ENCODE measurements around the gene SNX25. TPM values are rescaled to one million over a fixed set of nuclear protein-coding genes. Genes with fewer than 3 reads are reported as not detected.
A peak's percentile ranks its signal among the peaks of the same experiment; 100 is the strongest.
"Not testable (repeated sequence)": the region's sequence is repeated elsewhere in the genome, so short reads cannot be mapped to it uniquely, and the experiment has no call there.

The SNX25 gene
- total RNA-seq, 2 donors from 2014 or later = 28.2 to 31.2 TPM

- H3K27ac Mint-ChIP-seq = peak overlapping the region; percentile 16
- peaks cover 53% of the 10 kb centered on the region for H3K36me3 Mint-ChIP-seq (ENCODE audit: low read depth)
- no peaks in the 10 kb centered on the region for H3K9me3 Mint-ChIP-seq
- no peak overlapping the region for H3K4me3 Mint-ChIP-seq
- ATAC-seq (replicated peaks) = peak; percentile 38
- H3K4me1 Mint-ChIP-seq = peaks cover 4% of the 10 kb centered on the region
- no peaks in the 10 kb centered on the region for H3K27me3 Mint-ChIP-seq
These were observed 148.5 kb downstream of the SNX25 start for GRCh38 chr4:185357733-185358440.

GRCh38 chr4:185358514-185358913 is 149.1 kb downstream of the SNX25 start:
- H3K36me3 Mint-ChIP-seq (ENCODE audit: low read depth) = peaks cover 53% of the 10 kb centered on the region
- no peak for ATAC-seq (replicated peaks)
- no peak overlapping the region for H3K27ac Mint-ChIP-seq
- peaks cover 4% of the 10 kb centered on the region for H3K4me1 Mint-ChIP-seq
- no peaks in the 10 kb centered on the region for H3K9me3 Mint-ChIP-seq
- H3K4me3 Mint-ChIP-seq = no peak overlapping the region
- no peaks in the 10 kb centered on the region for H3K27me3 Mint-ChIP-seq

- no peak for ATAC-seq (replicated peaks)
- Mint-ChIP-seq H3K27me3 (no peaks in the 10 kb centered on the region), H3K9me3 (no peaks in the 10 kb centered on the region), H3K4me3 (no peak overlapping the region), H3K4me1 (peaks cover 4% of the 10 kb centered on the region), H3K36me3 (ENCODE audit: low read depth) (peaks cover 50% of the 10 kb centered on the region), H3K27ac (no peak overlapping the region)
These were observed 149.6 kb downstream of the SNX25 start for GRCh38 chr4:185358959-185359358.

GRCh38 chr4:185359767-185360446 is 150.5 kb downstream of the SNX25 start:
- Mint-ChIP-seq H3K4me3 (no peak overlapping the region), H3K27me3 (no peaks in the 10 kb centered on the region), H3K4me1 (peaks cover 4% of the 10 kb centered on the region), H3K27ac (no peak overlapping the region), H3K36me3 (ENCODE audit: low read depth) (peaks cover 50% of the 10 kb centered on the region), H3K9me3 (no peaks in the 10 kb centered on the region)
- ATAC-seq (replicated peaks) = no peak

GRCh38 chr4:185361872-185362271 is 152.5 kb downstream of the SNX25 start:
- Mint-ChIP-seq H3K4me3 (no peak overlapping the region), H3K9me3 (no peaks in the 10 kb centered on the region), H3K27ac (no peak overlapping the region), H3K27me3 (no peaks in the 10 kb centered on the region), H3K4me1 (peaks cover 4% of the 10 kb centered on the region), H3K36me3 (ENCODE audit: low read depth) (peaks cover 49% of the 10 kb centered on the region)
- no peak for ATAC-seq (replicated peaks)

GRCh38 chr4:185362570-185362969 is 153.2 kb downstream of the SNX25 start:
- H3K9me3 Mint-ChIP-seq; ATAC-seq (replicated peaks); H3K4me3 Mint-ChIP-seq; H3K27me3 Mint-ChIP-seq; H3K4me1 Mint-ChIP-seq; H3K27ac Mint-ChIP-seq: not testable (repeated sequence)
- H3K36me3 Mint-ChIP-seq (ENCODE audit: low read depth) = peaks cover 42% of the 10 kb centered on the region

- H3K27me3 Mint-ChIP-seq = no peaks in the 10 kb centered on the region
- no peak for ATAC-seq (replicated peaks)
- no peak overlapping the region for H3K4me3 Mint-ChIP-seq
- no peak overlapping the region for H3K27ac Mint-ChIP-seq
- peaks cover 35% of the 10 kb centered on the region for H3K36me3 Mint-ChIP-seq (ENCODE audit: low read depth)
- H3K9me3 Mint-ChIP-seq = no peaks in the 10 kb centered on the region
- H3K4me1 Mint-ChIP-seq = no peaks in the 10 kb centered on the region
These were observed 153.9 kb downstream of the SNX25 start for GRCh38 chr4:185363251-185363650.

GRCh38 chr4:185364886-185365285 is 155.5 kb downstream of the SNX25 start:
- Mint-ChIP-seq H3K9me3 (no peaks in the 10 kb centered on the region), H3K4me1 (no peaks in the 10 kb centered on the region), H3K36me3 (ENCODE audit: low read depth) (peaks cover 26% of the 10 kb centered on the region), H3K4me3 (no peak overlapping the region), H3K27me3 (no peaks in the 10 kb centered on the region), H3K27ac (no peak overlapping the region)
- no peak for ATAC-seq (replicated peaks)

- Mint-ChIP-seq H3K9me3 (no peaks in the 10 kb centered on the region), H3K36me3 (ENCODE audit: low read depth) (peaks cover 17% of the 10 kb centered on the region), H3K27me3 (no peaks in the 10 kb centered on the region), H3K4me3 (no peak overlapping the region), H3K4me1 (no peaks in the 10 kb centered on the region), H3K27ac (no peak overlapping the region)
- ATAC-seq (replicated peaks) = no peak
These were observed 160.3 kb downstream of the SNX25 start for GRCh38 chr4:185369731-185370130.

- no peak for ATAC-seq (replicated peaks)
- H3K9me3 Mint-ChIP-seq = no peaks in the 10 kb centered on the region
- peaks cover 17% of the 10 kb centered on the region for H3K36me3 Mint-ChIP-seq (ENCODE audit: low read depth)
- H3K27ac Mint-ChIP-seq = no peak overlapping the region
- H3K4me1 Mint-ChIP-seq = no peaks in the 10 kb centered on the region
- no peaks in the 10 kb centered on the region for H3K27me3 Mint-ChIP-seq
- H3K4me3 Mint-ChIP-seq = no peak overlapping the region
These were observed 161.0 kb downstream of the SNX25 start for GRCh38 chr4:185370268-185370949.

- Mint-ChIP-seq H3K4me3 (no peak overlapping the region), H3K27me3 (no peaks in the 10 kb centered on the region), H3K9me3 (no peaks in the 10 kb centered on the region), H3K36me3 (ENCODE audit: low read depth) (peaks cover 17% of the 10 kb centered on the region), H3K4me1 (no peaks in the 10 kb centered on the region), H3K27ac (no peak overlapping the region)
- no peak for ATAC-seq (replicated peaks)
These were observed 162.3 kb downstream of the SNX25 start for GRCh38 chr4:185371702-185372101.

- Mint-ChIP-seq H3K4me1 (no peaks in the 10 kb centered on the region), H3K9me3 (no peaks in the 10 kb centered on the region), H3K36me3 (ENCODE audit: low read depth) (peaks cover 17% of the 10 kb centered on the region), H3K27ac (no peak overlapping the region), H3K4me3 (no peak overlapping the region), H3K27me3 (no peaks in the 10 kb centered on the region)
- ATAC-seq (replicated peaks) = no peak
These were observed 164.6 kb downstream of the SNX25 start for GRCh38 chr4:185374027-185374426.

- Mint-ChIP-seq H3K4me3 (no peak overlapping the region), H3K4me1 (no peaks in the 10 kb centered on the region), H3K9me3 (no peaks in the 10 kb centered on the region), H3K27ac (no peak overlapping the region), H3K36me3 (ENCODE audit: low read depth) (peaks cover 17% of the 10 kb centered on the region), H3K27me3 (no peaks in the 10 kb centered on the region)
- no peak for ATAC-seq (replicated peaks)
These were observed 165.2 kb downstream of the SNX25 start for GRCh38 chr4:185374573-185374972.

GRCh38 chr4:185378264-185378663 is 168.9 kb downstream of the SNX25 start:
- no peaks in the 10 kb centered on the region for H3K36me3 Mint-ChIP-seq (ENCODE audit: low read depth)
- ATAC-seq (replicated peaks) = no peak
- H3K27ac Mint-ChIP-seq = no peak overlapping the region
- H3K4me1 Mint-ChIP-seq = no peaks in the 10 kb centered on the region
- H3K4me3 Mint-ChIP-seq = no peak overlapping the region
- H3K9me3 Mint-ChIP-seq = peaks cover 5% of the 10 kb centered on the region
- no peaks in the 10 kb centered on the region for H3K27me3 Mint-ChIP-seq
